Brain microvascular endothelial cell (primary cell): ENCODE data around the gene XXYLT1.

Experiments used
- DNase-seq: peaks from one replicate; pipeline ENCODE4 v3.0.0-alpha.2; 2020
- H3K27ac ChIP-seq: fragments of 250-450 bp; sonication (Bioruptor Pico); 2 replicates; pipeline ENCODE4 v1.5.1; 2020; ENCODE audit warnings: mild to moderate bottlenecking, moderate library complexity
- H3K27me3 ChIP-seq: fragments of 250-450 bp; sonication (Bioruptor Pico); replicated peaks from 2 replicates; pipeline ENCODE4 v1.5.1; 2020; ENCODE audit warnings: mild to moderate bottlenecking
- H3K36me3 ChIP-seq: fragments of 250-450 bp; sonication (Bioruptor Pico); replicated peaks from 2 replicates; pipeline ENCODE4 v1.5.1; 2020; ENCODE audit warnings: mild to moderate bottlenecking
- H3K4me3 ChIP-seq: 2 replicates; pipeline ENCODE4 v1.5.1; 2011; ENCODE audit warnings: low read depth, mild to moderate bottlenecking, control low read depth, low read length, moderate library complexity
- in situ Hi-C: cut with HindIII; loops from 2 replicates; pipeline ENCODE4 v1.10.0; 2017; ENCODE audit warnings: low sequenced_read_pairs, low pct_ligation_motif_present
- TF ChIP-seq, protein P1 (sequence below): IDR thresholded peaks from 2 replicates; pipeline ENCODE4 v1.5.1; 2011; ENCODE audit warnings: low read depth, mild to moderate bottlenecking, moderate library complexity, low read length, control low read depth, inconsistent platforms; ENCODE audit errors: missing control alignments

Gene XXYLT1

DNA sequence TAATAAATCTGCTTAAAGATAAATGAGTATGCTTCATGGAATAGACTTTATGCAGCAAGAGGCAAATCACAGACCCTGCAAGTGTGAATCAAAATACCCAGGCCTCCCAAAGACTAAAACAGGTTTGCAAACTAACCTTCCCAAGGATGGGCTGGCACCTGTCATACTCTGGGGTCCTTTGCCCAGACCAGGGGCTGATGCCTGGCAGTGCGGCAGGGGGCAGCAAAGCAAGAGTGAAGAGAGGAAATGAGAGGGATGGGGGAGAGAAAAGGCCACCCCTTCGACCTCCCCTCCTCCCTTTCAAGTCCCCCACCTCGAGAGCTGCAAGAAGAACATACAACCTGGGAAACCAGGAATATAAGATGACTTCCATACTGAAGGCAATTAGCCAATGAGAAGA, 31.8 kb downstream of the XXYLT1 start:
- H3K27me3 ChIP-seq, result no peaks in the 10 kb centered on the region
- in situ Hi-C loops, result no loop called here
- TF ChIP-seq, protein P1, sequence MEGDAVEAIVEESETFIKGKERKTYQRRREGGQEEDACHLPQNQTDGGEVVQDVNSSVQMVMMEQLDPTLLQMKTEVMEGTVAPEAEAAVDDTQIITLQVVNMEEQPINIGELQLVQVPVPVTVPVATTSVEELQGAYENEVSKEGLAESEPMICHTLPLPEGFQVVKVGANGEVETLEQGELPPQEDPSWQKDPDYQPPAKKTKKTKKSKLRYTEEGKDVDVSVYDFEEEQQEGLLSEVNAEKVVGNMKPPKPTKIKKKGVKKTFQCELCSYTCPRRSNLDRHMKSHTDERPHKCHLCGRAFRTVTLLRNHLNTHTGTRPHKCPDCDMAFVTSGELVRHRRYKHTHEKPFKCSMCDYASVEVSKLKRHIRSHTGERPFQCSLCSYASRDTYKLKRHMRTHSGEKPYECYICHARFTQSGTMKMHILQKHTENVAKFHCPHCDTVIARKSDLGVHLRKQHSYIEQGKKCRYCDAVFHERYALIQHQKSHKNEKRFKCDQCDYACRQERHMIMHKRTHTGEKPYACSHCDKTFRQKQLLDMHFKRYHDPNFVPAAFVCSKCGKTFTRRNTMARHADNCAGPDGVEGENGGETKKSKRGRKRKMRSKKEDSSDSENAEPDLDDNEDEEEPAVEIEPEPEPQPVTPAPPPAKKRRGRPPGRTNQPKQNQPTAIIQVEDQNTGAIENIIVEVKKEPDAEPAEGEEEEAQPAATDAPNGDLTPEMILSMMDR, result no peak
- H3K36me3 ChIP-seq, result no peaks in the 10 kb centered on the region
- DNase-seq, result no peak
- H3K4me3 ChIP-seq, result no peak overlapping the region
- no peak overlapping the region for H3K27ac ChIP-seq

DNA sequence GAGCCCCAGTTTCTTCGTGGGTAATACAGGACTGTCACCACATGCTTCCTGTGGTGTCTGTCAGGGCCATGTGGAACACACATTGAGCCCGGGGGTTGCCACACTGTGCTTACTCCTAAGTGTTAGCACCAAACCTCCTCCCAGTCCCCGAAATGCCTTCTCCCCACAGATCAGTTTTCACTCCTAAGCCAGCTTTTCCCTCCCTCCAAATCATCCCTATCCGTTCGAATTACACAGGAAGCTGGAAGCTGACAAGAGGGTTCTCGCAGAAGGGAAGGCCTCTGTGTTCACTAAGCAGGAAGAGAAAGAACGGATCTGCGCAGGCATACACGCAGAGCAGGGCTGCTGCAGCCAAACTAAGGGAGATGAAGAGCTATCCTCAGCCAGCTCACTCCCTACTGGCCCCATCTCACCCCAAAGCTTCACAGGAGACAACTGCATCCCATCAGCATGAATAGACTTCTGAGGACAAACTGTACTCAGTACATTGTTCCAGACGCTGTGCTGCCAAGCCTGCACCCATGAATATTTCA, 32.3 kb downstream of the XXYLT1 start:
- Histone ChIP-seq H3K4me3 (no peak overlapping the region), H3K36me3 (no peaks in the 10 kb centered on the region), H3K27me3 (no peaks in the 10 kb centered on the region), H3K27ac (no peak overlapping the region)
- DNase-seq, result no peak
- in situ Hi-C loops, result no loop called here
- TF ChIP-seq, protein P1, result no peak

DNA sequence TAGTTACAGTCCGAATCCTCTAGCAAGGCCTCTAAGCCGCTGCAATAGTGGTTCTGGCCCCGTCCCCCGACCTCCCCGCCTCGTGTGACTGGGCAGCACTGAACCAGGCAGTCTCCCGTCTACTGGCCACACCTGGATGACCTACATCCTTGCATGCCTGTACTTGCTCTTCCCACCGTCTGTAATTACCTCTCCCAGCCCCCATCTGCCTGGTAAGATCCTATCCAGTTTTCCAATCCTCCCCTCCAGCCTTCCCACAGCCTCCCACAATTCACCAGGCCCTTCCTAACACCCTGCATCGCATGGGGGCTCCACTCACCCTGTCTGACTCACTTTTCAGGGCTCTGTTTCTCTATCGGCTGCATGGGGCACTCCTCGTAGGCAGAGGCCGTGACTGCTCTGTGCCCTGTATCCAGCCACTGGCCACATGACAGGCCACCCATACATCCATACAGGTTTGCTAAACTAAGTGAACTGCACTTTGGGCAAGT, 32.8 kb downstream of the XXYLT1 start:
- no peak for DNase-seq
- no peak overlapping the region for H3K4me3 ChIP-seq
- no peaks in the 10 kb centered on the region for H3K27me3 ChIP-seq
- in situ Hi-C loops, result no loop called here
- no peaks in the 10 kb centered on the region for H3K36me3 ChIP-seq
- TF ChIP-seq, protein P1, result no peak
- H3K27ac ChIP-seq, result no peak overlapping the region

DNA sequence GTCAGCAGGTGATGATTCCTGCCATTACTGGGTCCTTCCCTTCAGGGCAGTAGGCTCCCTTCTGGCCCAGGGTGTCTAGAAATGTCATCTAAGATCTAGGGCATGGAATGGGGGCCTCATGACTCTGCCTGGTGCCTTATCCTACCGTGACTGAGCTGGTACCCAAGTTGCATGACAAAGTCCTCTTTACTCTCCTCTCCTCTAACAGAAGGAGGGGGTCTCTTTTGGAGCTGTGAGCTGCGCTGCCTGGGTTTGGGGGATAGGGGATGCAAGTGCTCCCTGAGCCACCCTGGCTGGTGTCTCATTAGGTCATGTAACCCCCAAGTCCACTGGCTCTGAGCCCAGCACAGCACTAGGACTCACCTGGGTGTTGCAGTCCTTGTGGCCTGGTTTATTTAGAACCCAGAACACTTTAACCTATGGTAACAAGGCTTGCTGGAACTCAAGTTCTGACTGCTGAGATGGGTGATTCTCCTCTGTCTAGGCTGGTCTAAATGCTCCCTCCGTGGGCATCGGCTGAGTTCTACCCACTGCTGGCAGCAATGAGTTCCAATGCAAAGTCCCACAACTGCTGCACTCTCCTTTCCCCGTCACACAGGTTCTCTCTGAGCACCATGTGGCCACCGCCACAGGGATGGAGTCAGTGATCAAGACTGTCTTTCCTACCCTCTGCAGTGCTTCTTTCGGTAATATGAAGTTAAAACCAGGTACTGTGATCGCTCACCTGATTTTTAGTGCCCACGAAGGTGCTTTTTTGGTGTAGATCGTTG, 34.0 kb downstream of the XXYLT1 start:
- in situ Hi-C loops, result no loop called here
- DNase-seq, result no peak

DNA sequence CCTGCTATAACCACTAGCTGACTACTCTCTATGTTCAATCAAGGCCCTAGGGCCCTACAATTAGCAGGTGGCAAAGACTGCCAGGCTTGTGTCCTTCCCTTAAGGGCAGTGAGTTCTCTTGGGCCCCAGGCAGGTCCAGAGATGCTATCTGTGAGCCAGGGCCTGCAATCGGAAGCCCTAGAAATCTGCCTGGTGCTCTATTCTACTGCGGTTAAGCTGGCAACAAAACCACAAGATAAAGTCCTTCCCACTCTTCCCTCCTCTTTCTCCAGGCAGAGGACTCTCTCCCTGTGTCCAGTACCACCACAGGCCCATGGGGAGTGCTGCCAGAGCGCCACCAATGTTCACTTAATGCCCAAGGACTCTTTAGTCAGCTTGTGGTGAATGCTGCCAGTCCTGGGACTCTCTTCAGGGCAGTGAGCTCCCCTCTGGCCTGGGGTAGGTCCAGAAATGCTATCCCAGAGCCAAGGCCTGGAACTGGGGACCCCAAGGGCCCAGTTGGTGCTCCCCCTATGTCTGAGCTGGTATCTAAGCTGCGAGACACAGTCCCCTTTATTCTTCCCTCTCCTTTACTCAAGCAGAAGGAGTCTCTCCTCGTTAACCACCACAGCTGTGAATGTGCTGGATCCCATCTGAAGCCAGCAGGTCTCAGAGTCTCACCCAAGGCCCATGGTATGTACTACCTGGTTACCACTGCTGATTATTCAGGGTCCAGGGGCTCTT, 34.7 kb downstream of the XXYLT1 start:
- Histone ChIP-seq H3K27me3 (no peaks in the 10 kb centered on the region), H3K4me3 (no peak overlapping the region), H3K36me3 (no peaks in the 10 kb centered on the region), H3K27ac (no peak overlapping the region)
- no peak for DNase-seq
- in situ Hi-C loops, result no loop called here
- TF ChIP-seq, protein P1, result no peak

More for the DNA sequence above, 34.0 kb downstream of the XXYLT1 start:
- Histone ChIP-seq H3K27me3 (no peaks in the 10 kb centered on the region), H3K27ac (no peak overlapping the region), H3K4me3 (no peak overlapping the region), H3K36me3 (no peaks in the 10 kb centered on the region)
- TF ChIP-seq, protein P1, result no peak
